GM12873 (cell line): ENCODE results near the gene TMEM164.

ENCODE experiments used
- TF ChIP-seq, protein P1 (sequence below): IDR thresholded peaks from 2 replicates; pipeline ENCODE4 v1.5.1; 2012; ENCODE audit warnings: low read depth, mild to moderate bottlenecking, moderate library complexity, low read length, control low read depth; ENCODE audit not compliant: insufficient read depth; ENCODE audit errors: missing control alignments

Gene TMEM164

DNA sequence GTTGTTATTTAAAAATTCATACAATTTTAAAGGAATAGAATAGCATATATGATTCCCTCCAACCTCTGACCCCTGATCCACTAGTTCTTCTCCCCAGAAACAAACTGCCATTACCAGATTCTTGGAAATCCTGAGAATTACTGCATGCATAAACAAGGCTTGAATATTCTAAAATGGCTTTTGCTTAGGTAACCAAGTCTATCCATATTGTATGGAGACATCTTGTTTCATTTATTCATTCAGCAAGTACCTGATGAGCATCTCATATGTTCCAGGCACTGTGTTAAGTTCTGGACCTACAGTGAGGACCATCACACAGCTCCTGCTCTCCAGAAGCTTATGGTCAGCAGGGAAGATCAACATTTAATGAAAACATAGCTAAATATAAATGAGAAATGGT lies 49.4 kb downstream of the TMEM164 start:
- TF ChIP-seq, protein P1, sequence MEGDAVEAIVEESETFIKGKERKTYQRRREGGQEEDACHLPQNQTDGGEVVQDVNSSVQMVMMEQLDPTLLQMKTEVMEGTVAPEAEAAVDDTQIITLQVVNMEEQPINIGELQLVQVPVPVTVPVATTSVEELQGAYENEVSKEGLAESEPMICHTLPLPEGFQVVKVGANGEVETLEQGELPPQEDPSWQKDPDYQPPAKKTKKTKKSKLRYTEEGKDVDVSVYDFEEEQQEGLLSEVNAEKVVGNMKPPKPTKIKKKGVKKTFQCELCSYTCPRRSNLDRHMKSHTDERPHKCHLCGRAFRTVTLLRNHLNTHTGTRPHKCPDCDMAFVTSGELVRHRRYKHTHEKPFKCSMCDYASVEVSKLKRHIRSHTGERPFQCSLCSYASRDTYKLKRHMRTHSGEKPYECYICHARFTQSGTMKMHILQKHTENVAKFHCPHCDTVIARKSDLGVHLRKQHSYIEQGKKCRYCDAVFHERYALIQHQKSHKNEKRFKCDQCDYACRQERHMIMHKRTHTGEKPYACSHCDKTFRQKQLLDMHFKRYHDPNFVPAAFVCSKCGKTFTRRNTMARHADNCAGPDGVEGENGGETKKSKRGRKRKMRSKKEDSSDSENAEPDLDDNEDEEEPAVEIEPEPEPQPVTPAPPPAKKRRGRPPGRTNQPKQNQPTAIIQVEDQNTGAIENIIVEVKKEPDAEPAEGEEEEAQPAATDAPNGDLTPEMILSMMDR, result no peak

DNA sequence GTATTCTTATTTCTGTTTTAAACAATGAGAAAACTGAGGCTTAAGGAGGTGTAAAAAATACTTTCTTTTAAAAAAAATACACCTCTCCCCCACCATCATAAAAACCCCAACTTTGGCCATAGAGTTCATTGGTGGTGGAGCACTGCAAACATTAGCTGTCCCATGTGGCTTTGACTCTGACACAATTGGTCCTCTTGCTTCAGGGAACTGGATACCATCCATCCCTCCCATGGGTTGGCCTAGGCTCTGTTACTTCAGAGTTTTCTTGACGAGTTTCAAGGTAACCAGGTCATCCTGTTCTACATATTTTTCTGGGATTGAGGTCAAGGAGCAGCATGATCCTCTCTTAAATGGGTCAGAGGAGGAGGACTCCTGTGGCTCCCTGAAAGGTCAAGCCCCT lies 50.5 kb downstream of the TMEM164 start:
- TF ChIP-seq, protein P1, result no peak

DNA sequence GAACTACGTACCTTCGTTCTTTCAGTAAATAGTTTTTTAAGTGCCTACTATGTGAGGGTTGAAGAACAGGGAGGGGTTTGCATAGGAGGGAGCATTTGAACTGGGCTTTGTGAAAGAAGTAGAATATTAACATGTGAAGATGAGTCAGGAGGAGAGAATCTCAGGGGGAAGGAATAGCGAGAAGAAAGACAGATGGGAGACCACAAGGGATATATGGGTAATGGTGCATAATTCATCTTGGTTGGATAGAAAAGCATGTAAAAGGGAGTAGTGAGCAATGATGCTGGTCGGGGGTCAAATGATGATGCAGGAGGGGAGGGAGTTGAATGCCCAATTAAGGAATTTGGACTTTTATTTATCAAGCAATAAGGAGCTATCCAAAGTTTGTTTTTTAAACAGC lies 52.7 kb downstream of the TMEM164 start:
- TF ChIP-seq, protein P1, result no peak

DNA sequence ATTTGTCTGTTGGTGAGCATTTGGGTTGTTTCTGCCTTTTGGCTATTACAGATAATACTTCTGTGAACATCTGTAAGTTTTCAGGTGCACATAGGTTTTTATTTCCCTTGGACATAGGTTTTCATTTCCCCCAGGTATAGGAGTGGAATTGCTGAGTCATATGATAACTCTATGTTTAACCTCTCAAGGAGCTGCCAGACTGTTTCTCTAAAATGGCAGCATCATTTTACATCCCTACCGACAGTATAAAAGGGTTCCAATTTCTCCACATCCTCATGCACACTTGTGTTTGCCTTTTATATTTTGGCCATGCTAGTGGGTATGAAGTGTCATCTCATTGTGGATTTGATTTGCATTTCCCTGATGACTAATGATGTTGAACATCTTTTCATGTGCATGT lies 53.5 kb downstream of the TMEM164 start:
- TF ChIP-seq, protein P1, result no peak

DNA sequence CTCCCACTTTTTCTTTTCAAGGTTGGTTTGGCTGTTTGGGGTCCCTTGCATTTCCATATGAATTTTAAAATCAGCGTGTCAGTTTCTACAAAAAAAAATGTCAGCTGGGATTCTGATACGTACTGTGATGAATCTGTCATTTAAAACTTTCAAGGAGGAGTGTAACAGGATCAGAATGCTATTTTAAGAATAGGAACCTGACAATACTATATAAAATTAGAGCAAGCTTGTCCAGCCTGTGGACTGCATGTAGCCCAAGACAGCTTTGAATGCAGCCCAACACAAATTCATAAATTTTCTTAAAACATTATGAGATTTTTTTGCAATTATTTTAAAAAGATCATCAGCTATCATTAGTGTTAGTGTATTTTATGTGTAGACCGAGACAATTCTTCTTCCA lies 56.5 kb downstream of the TMEM164 start:
- TF ChIP-seq, protein P1, result no peak

DNA sequence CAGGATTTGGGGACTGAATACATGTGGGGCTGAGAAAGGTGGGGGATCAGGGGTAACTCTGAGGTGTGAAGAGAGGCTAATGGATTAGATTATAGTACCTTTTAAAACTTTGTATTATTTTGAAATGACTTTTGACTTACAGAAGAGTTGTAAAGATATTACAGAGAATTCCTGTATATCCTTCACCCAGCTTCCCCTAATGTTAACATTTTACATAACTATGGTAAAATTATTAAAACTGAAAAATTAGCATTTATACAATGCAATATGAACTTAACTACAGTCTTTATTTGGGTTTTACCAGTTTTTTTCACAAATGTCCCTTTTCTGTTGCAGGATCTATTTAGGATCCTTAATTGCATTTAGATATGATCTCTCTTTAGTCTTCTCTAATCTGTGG lies 57.4 kb downstream of the TMEM164 start:
- TF ChIP-seq, protein P1, result no peak

DNA sequence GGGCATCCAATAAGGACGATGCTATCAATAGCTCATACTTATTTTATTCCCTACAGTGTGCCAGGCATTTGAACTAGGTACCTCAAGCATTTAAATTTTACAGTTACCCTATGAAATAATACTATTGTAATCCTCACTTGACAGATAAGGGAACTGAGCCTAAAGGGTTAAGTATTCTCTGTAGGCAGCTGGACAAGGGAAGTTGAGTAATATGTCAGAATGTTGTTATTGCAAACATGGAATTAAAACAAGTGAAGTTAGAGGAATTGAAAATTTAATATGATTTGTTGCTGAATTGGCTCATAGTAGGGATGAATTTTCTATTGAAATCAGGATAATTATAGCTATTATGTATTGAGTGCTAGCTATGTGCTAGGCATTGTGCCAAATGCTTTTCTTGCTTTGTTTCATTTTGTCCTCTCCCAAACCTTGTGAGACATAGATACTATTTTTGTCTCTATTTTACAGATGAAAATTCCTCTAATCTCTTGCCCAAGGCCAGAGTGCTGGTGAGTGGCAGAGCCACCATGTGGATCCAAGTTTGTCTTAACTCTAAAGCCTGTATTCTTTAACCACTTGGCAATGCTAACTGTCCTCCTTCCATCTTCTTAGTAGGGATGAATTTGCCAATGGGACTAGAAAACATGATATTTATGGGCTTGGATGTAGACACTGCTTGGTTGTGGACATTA lies 58.1 kb downstream of the TMEM164 start:
- TF ChIP-seq, protein P1, result no peak
